NOMO-1 treated with dmso at 0.1 percent for 144 hours (cell line): ENCODE measurements around the gene CLIP1.
"Not testable (repeated sequence)": the region's sequence is repeated elsewhere in the genome, so short reads cannot be mapped to it uniquely, and the experiment has no call there.

ENCODE experiments used
- DNase-seq: peaks from one replicate; lab custom pipeline; 2025; ENCODE audit not compliant: unreplicated experiment; lab: John Stamatoyannopoulos, UW

The CLIP1 gene

GRCh38 chr12:122421821-122422729, at the start of gene CLIP1:
Gene CLIP1 (minus strand): TSS chr12:122422669. CDS start chr12:122380452, 42,217 bp downstream.
- DNase-seq, result peak; percentile 54

GRCh38 chr12:122471324-122472226, 49.1 kb upstream of the CLIP1 start:
- DNase-seq, result peak; percentile 2

GRCh38 chr12:122470576-122470975, 48.1 kb upstream of the CLIP1 start:
- not testable (repeated sequence) for DNase-seq

GRCh38 chr12:122469856-122470255, 47.4 kb upstream of the CLIP1 start:
- not testable (repeated sequence) for DNase-seq

- DNase-seq, result no peak
Observed at GRCh38 chr12:122467983-122468382, 45.5 kb upstream of the CLIP1 start.

GRCh38 chr12:122464317-122465042, 42.0 kb upstream of the CLIP1 start:
- DNase-seq, result not testable (repeated sequence)

GRCh38 chr12:122460641-122461040, 38.2 kb upstream of the CLIP1 start:
- DNase-seq, result no peak

- no peak for DNase-seq
Observed at GRCh38 chr12:122460061-122460460, 37.6 kb upstream of the CLIP1 start.

- no peak for DNase-seq
Observed at GRCh38 chr12:122459211-122459610, 36.7 kb upstream of the CLIP1 start.

GRCh38 chr12:122458105-122459035, 35.9 kb upstream of the CLIP1 start:
- no peak for DNase-seq

GRCh38 chr12:122457627-122458026, 35.2 kb upstream of the CLIP1 start:
- no peak for DNase-seq

GRCh38 chr12:122454739-122455138, 32.3 kb upstream of the CLIP1 start:
- no peak for DNase-seq

GRCh38 chr12:122454250-122454721, 31.8 kb upstream of the CLIP1 start:
- no peak for DNase-seq

GRCh38 chr12:122452701-122453285, 30.3 kb upstream of the CLIP1 start:
- no peak for DNase-seq

- peak; percentile 63 for DNase-seq
Observed at GRCh38 chr12:122449317-122449716, 26.8 kb upstream of the CLIP1 start.

- DNase-seq, result not testable (repeated sequence)
Observed at GRCh38 chr12:122447825-122448224, 25.4 kb upstream of the CLIP1 start.

- DNase-seq, result not testable (repeated sequence)
Observed at GRCh38 chr12:122446390-122446789, 23.9 kb upstream of the CLIP1 start.

GRCh38 chr12:122444071-122444470, 21.6 kb upstream of the CLIP1 start:
- DNase-seq, result not testable (repeated sequence)

GRCh38 chr12:122438822-122439221, 16.4 kb upstream of the CLIP1 start:
- not testable (repeated sequence) for DNase-seq
